ENCODE data around the gene PAM.

DNA sequence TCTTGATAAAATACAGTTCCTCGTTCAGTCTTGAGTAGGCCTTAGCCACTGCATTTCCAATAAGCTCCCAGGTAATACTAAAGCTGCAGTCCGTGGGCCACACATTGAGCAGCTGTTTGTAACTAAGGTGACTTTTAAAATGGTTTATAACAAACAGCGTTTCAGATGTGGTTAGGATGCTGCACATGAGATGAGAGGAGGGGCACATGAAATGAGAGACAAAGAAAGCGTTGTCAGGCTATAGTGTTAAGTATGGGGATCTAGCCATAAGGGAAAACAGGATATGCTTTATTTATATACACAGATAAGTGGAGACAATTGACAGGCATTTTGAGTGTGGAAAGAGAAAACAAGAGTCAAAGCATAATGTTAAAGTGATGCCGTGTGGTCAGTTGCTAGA lies 89.9 kb downstream of the PAM start:
- no peak for TF ChIP-seq POLR2A (IDR thresholded peaks at IDR 0.05)
- TF ChIP-seq, protein P1, sequence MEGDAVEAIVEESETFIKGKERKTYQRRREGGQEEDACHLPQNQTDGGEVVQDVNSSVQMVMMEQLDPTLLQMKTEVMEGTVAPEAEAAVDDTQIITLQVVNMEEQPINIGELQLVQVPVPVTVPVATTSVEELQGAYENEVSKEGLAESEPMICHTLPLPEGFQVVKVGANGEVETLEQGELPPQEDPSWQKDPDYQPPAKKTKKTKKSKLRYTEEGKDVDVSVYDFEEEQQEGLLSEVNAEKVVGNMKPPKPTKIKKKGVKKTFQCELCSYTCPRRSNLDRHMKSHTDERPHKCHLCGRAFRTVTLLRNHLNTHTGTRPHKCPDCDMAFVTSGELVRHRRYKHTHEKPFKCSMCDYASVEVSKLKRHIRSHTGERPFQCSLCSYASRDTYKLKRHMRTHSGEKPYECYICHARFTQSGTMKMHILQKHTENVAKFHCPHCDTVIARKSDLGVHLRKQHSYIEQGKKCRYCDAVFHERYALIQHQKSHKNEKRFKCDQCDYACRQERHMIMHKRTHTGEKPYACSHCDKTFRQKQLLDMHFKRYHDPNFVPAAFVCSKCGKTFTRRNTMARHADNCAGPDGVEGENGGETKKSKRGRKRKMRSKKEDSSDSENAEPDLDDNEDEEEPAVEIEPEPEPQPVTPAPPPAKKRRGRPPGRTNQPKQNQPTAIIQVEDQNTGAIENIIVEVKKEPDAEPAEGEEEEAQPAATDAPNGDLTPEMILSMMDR (IDR thresholded peaks at IDR 0.05), result no peak
